Measurements from ENCODE around the gene ARF6.

- no peak for TF ChIP-seq SUZ12 (IDR thresholded peaks at IDR 0.05; ENCODE audit: extremely low read depth, insufficient read depth, insufficient read length)
- no peak for TF ChIP-seq YY1 (IDR thresholded peaks at IDR 0.05; ENCODE audit: insufficient read depth, insufficient read length)
These were observed 39.1 kb upstream of the ARF6 start for GRCh38 chr14:49853572-49854375.

Measured in NT2/D1 (cell line).